Mesendoderm (in vitro differentiated cells): Measurements from ENCODE around the gene GABRR2.

Source experiments
- DNase-seq: peaks from one replicate; pipeline ENCODE4 v3.0.0; 2013
- H2AK5ac ChIP-seq: 2 replicates; pipeline ENCODE4 v1.6.1; 2013; ENCODE audit warnings: low read length, inconsistent platforms
- H2BK120ac ChIP-seq: 2 replicates; pipeline ENCODE4 v1.6.1; 2013; ENCODE audit warnings: low read depth, mild to moderate bottlenecking, low read length, moderate library complexity, mixed read lengths
- H2BK15ac ChIP-seq: replicated peaks from 2 replicates; pipeline ENCODE4 v1.6.1; 2013; ENCODE audit warnings: low read depth, mild to moderate bottlenecking, moderate library complexity
- H2BK5ac ChIP-seq: 2 replicates; pipeline ENCODE4 v1.6.1; 2013; ENCODE audit warnings: low read length, inconsistent platforms
- H3K18ac ChIP-seq: 2 replicates; pipeline ENCODE4 v1.6.1; 2013; ENCODE audit warnings: mild to moderate bottlenecking, low read length, mixed read lengths
- H3K23ac ChIP-seq: one replicate; pipeline ENCODE4 v1.6.1; 2013; ENCODE audit warnings: low read length
- H3K27ac ChIP-seq: 2 replicates; pipeline ENCODE4 v1.5.1; 2013; ENCODE audit warnings: low read depth, mild to moderate bottlenecking, inconsistent platforms, low read length, moderate library complexity
- H3K27me3 ChIP-seq: 2 replicates; pipeline ENCODE4 v1.6.1; 2013; ENCODE audit warnings: low read length, control low read depth, mild to moderate bottlenecking, inconsistent platforms; ENCODE audit not compliant: insufficient read depth, poor library complexity
- H3K36me3 ChIP-seq: 2 replicates; pipeline ENCODE4 v1.6.1; 2013; ENCODE audit warnings: low read length, inconsistent platforms; ENCODE audit not compliant: control insufficient read depth, insufficient read depth
- H3K4ac ChIP-seq: one replicate; pipeline ENCODE4 v1.6.1; 2013; ENCODE audit warnings: low read depth, mild to moderate bottlenecking, low read length, moderate library complexity
- H3K4me1 ChIP-seq: 2 replicates; pipeline ENCODE4 v1.6.1; 2013; ENCODE audit warnings: low read depth, low read length, inconsistent platforms; ENCODE audit not compliant: control insufficient read depth
- H3K4me2 ChIP-seq: 2 replicates; pipeline ENCODE4 v1.6.1; 2013; ENCODE audit warnings: low read length
- H3K4me3 ChIP-seq: 2 replicates; pipeline ENCODE4 v1.5.1; 2013; ENCODE audit warnings: mild to moderate bottlenecking, low read length
- H3K56ac ChIP-seq: one replicate; pipeline ENCODE4 v1.6.1; 2013; ENCODE audit warnings: low read length
- H3K79me1 ChIP-seq: 2 replicates; pipeline ENCODE4 v1.6.1; 2013; ENCODE audit warnings: low read length, inconsistent platforms
- H3K79me2 ChIP-seq: 2 replicates; pipeline ENCODE4 v1.6.1; 2013; ENCODE audit warnings: mild to moderate bottlenecking, low read length; ENCODE audit not compliant: control insufficient read depth, insufficient read depth
- H3K9ac ChIP-seq: 2 replicates; pipeline ENCODE4 v1.6.1; 2013; ENCODE audit warnings: low read length, inconsistent platforms
- H4K5ac ChIP-seq: one replicate; pipeline ENCODE4 v1.6.1; 2013; ENCODE audit warnings: low read length
- H4K8ac ChIP-seq: one replicate; pipeline ENCODE4 v1.6.1; 2013; ENCODE audit warnings: low read depth, mild to moderate bottlenecking, control low read depth, low read length, moderate library complexity
- WGBS: extraction: QIAGEN DNeasy Blood & Tissue Kit; methylation state at CpG from one replicate; pipeline ENCODE4 v1.1.7; 2013; ENCODE audit warnings: low lambda C conversion rate, missing lambda C conversion rate; ENCODE audit not compliant: insufficient coverage; ENCODE audit errors: extremely low coverage; 5-methylcytosine and 5-hydroxymethylcytosine counted together

The GABRR2 gene

DNA sequence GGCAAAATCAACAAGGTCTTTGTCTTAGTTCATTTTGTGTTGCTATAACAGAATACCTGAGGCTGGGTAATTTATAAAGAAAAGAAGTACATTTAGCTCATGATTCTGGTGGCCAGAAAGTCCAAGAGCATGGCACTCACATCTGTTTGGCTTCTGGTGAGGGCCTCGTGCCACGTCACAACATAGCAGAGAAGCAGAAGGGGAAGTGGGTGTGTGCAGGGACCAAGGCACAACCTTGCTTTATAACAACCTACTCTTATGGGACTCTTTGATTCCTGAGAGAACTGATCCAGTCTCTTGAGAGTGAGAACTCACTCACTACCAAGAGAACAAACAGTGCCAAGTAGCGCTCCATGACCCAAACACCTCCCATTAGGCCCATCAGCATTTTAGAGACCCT is 25.4 kb downstream of the GABRR2 start:
- no peak overlapping the region for H2BK120ac ChIP-seq
- no CpG with 5 or more reads among the region's 3 CpGs for WGBS
- H3K79me1 ChIP-seq, result no peaks in the 10 kb centered on the region
- H4K8ac ChIP-seq, result no peak overlapping the region
- H4K5ac ChIP-seq, result no peak overlapping the region
- no peak overlapping the region for H3K27ac ChIP-seq
- H2BK15ac ChIP-seq, result no peak overlapping the region
- no peaks in the 10 kb centered on the region for H3K36me3 ChIP-seq
- DNase-seq, result no peak
- no peaks in the 10 kb centered on the region for H3K79me2 ChIP-seq
- H3K4me2 ChIP-seq, result no peak overlapping the region
- no peak overlapping the region for H3K4ac ChIP-seq
- H3K4me3 ChIP-seq, result no peak overlapping the region
- no peak overlapping the region for H2AK5ac ChIP-seq
- H3K18ac ChIP-seq, result no peak overlapping the region
- no peak overlapping the region for H2BK5ac ChIP-seq
- no peaks in the 10 kb centered on the region for H3K27me3 ChIP-seq
- no peaks in the 10 kb centered on the region for H3K4me1 ChIP-seq
- H3K9ac ChIP-seq, result no peak overlapping the region
- no peak overlapping the region for H3K23ac ChIP-seq
- no peak overlapping the region for H3K56ac ChIP-seq

- Histone ChIP-seq H4K5ac (no peak overlapping the region), H3K23ac (no peak overlapping the region), H3K36me3 (no peaks in the 10 kb centered on the region), H3K27me3 (no peaks in the 10 kb centered on the region), H4K8ac (no peak overlapping the region), H3K27ac (no peak overlapping the region), H3K18ac (no peak overlapping the region), H3K4me2 (no peak overlapping the region), H3K79me2 (no peaks in the 10 kb centered on the region), H2BK120ac (no peak overlapping the region), H3K9ac (no peak overlapping the region), H3K4ac (no peak overlapping the region), H3K56ac (no peak overlapping the region), H3K4me3 (no peak overlapping the region), H3K79me1 (no peaks in the 10 kb centered on the region), H2BK5ac (no peak overlapping the region), H2AK5ac (no peak overlapping the region), H3K4me1 (no peaks in the 10 kb centered on the region), H2BK15ac (no peak overlapping the region)
- DNase-seq, result no peak
- no CpG with 5 or more reads among the region's 9 CpGs for WGBS
Observed at GRCh38 chr6:89287351-89288028, 27.6 kb downstream of the GABRR2 start.

DNA sequence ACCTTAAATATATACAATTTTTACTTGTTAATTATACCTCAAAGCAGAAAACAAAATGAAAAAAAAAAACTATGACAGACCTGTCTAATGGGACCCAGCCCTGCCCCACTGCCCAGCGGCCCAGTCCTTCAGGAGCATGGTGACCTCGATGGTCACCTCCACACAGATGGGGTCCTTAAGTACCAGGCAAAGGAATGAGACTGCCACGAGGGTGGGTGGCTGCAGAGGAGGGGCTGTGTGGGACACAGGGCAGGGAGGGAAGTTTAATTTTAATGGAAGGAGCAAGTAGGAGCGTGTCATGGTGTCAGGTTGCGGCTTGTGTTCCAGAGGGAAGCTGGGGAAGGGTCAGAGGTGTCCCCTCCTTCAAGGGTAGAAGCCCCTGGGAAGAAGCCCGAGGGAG is 28.6 kb downstream of the GABRR2 start:
- no peaks in the 10 kb centered on the region for H3K79me2 ChIP-seq
- H3K4me1 ChIP-seq, result no peaks in the 10 kb centered on the region
- no peak overlapping the region for H3K4me3 ChIP-seq
- DNase-seq, result no peak
- no peaks in the 10 kb centered on the region for H3K27me3 ChIP-seq
- H3K9ac ChIP-seq, result no peak overlapping the region
- H2AK5ac ChIP-seq, result no peak overlapping the region
- H3K27ac ChIP-seq, result no peak overlapping the region
- H3K23ac ChIP-seq, result no peak overlapping the region
- no peaks in the 10 kb centered on the region for H3K36me3 ChIP-seq
- H4K8ac ChIP-seq, result no peak overlapping the region
- no peak overlapping the region for H2BK120ac ChIP-seq
- no peaks in the 10 kb centered on the region for H3K79me1 ChIP-seq
- WGBS, result no CpG with 5 or more reads among the region's 6 CpGs
- no peak overlapping the region for H3K4me2 ChIP-seq
- no peak overlapping the region for H2BK5ac ChIP-seq
- H2BK15ac ChIP-seq, result no peak overlapping the region
- no peak overlapping the region for H4K5ac ChIP-seq
- no peak overlapping the region for H3K4ac ChIP-seq
- no peak overlapping the region for H3K18ac ChIP-seq
- no peak overlapping the region for H3K56ac ChIP-seq

DNA sequence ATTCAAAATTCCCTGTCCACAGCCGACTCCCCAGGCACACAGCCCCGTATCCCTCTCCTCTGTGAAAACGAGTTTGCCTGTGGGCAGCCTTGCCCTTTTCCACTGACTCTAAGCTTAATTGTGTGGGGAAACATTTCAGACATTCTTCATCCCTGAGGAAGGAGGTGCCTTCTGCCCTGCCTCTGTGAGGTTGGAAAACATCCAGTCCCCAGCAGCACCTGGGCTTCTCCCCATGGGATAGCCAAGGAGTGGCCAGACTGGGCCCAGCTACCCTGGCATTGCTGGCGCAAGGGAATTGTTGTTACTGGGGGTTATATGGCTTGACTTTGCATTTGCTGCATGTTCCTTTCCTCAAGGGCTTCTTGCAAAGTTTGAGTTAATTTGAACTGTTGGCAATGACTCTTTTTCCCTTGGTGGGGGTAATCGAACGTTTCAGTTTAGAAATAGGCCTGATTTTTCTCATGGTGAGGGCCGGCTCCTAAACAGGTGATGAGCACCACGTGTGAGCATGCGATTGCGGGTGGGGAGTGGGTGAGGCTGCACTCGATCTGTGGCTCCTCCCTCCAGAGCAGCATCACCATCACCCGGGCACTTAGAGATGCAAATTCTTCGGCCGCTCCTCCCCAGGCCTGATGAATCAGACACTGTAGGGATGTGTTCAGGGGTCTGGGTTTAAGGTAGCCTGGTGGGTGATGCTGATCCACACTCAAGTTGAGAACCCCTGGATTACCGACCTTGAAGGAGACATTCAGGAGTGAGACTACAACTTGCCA is 29.9 kb downstream of the GABRR2 start:
- Histone ChIP-seq H3K36me3 (no peaks in the 10 kb centered on the region), H3K9ac (no peak overlapping the region), H3K27me3 (no peaks in the 10 kb centered on the region), H2BK120ac (no peak overlapping the region), H2BK5ac (no peak overlapping the region), H2BK15ac (no peak overlapping the region), H4K8ac (no peak overlapping the region), H3K4ac (no peak overlapping the region), H3K23ac (no peak overlapping the region), H3K18ac (no peak overlapping the region), H3K4me2 (no peak overlapping the region), H4K5ac (no peak overlapping the region), H3K4me1 (no peaks in the 10 kb centered on the region), H2AK5ac (no peak overlapping the region), H3K4me3 (no peak overlapping the region), H3K79me2 (no peaks in the 10 kb centered on the region), H3K79me1 (no peaks in the 10 kb centered on the region), H3K56ac (no peak overlapping the region), H3K27ac (no peak overlapping the region)
- DNase-seq, result no peak
- WGBS, result no CpG with 5 or more reads among the region's 15 CpGs

GRCh38 chr6:89284081-89284480 is 31.0 kb downstream of the GABRR2 start:
- Histone ChIP-seq H3K27me3 (no peaks in the 10 kb centered on the region), H3K56ac (no peak overlapping the region), H3K4me2 (no peak overlapping the region), H2AK5ac (no peak overlapping the region), H4K8ac (no peak overlapping the region), H3K79me2 (no peaks in the 10 kb centered on the region), H3K27ac (no peak overlapping the region), H3K79me1 (no peaks in the 10 kb centered on the region), H3K9ac (no peak overlapping the region), H2BK120ac (no peak overlapping the region), H2BK15ac (no peak overlapping the region), H3K18ac (no peak overlapping the region), H2BK5ac (no peak overlapping the region), H3K4ac (no peak overlapping the region), H3K23ac (no peak overlapping the region), H4K5ac (no peak overlapping the region), H3K4me3 (no peak overlapping the region), H3K36me3 (no peaks in the 10 kb centered on the region), H3K4me1 (no peaks in the 10 kb centered on the region)
- no peak for DNase-seq
- WGBS, result no CpG with 5 or more reads among the region's 3 CpGs
